GM15510 (cell line): ENCODE results near the gene VPS54.

Experiments
- POLR2A ChIP-seq: IDR thresholded peaks from 3 replicates; pipeline ENCODE4 v1.6.1; 2011; ENCODE audit warnings: borderline replicate concordance; ENCODE audit not compliant: insufficient read length; ENCODE audit errors: extremely low read depth

VPS54 gene

DNA sequence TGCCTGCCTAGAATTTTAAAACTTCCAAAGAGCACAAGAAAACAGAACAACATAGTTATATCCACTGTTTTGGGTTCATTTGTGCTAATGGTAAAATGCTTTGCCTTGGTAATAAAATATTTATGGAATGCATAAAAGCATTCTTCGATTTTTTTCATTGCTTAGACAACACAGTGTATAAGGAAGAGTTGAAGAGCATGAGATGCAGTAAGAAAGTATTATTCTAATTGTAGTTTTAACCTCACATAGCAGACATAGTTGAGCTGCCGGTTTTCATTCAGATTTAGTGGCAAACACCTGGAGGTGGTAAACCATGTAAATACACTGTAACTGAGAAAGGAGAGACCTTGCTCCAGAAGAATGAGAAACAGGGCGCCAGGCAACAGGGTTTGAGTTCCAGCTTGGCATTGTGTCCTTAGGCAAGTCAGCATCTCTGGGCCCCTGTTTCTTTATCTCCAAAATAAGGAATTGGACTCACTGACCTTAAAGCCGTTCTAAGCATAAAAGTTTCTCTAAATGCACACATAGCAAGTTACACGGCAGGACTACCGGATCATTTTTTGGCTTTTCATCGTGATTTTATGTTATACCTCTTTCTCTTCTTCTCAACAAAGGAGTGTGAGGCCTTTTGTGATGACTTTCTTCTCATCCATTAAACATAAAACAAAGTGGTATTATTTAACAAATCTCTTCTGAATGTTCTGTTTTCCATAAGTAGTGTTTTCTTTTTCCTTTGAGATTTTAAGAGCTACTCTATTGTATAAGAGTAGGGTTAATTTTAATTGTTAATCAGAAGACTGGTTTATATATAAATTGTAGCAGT is 169.6 kb downstream of the VPS54 start:
- TF ChIP-seq POLR2A: no peak

GRCh38 chr2:63846487-63846886 is 172.7 kb downstream of the VPS54 start:
- no peak for TF ChIP-seq POLR2A

- TF ChIP-seq POLR2A: no peak
Observed at GRCh38 chr2:63845866-63846265, 173.4 kb downstream of the VPS54 start.

DNA sequence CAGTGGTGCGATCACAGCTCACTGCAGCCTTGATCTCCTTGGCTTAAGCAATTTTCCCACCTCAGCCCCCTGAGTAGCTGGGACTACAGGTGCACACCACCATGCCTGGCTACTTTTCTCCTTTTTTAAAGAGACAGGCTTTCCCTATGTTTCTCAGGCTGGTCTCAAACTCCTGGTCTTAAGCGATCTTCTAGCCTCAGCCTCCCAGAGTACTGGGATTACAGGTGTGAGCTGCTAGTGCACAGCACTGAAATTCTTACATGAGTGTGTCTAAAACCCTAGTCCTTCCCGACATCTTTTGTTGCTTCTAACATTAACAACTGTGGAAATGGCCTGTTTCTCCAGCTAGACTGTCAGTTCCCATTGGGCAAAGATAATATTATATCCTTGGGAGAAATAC is 174.6 kb downstream of the VPS54 start:
- no peak for TF ChIP-seq POLR2A

DNA sequence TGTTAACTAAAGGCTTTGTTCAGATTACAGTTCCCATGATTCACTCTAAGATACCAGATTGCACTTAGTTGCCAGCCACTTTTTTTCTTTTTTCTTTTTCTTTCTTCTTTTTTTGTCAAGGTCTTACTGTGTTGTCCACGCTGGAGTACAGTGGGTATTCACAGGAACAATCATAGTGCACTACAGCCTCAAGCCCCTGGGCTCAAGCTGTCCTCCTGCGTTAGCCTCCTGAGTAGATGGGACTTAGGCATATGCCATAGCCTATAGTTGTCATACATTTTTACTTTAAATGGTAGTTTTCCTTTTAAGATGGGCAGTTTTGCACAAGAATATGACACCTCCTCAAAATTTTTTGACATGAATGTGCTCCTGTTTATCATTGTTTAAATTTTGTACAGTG is 175.4 kb downstream of the VPS54 start:
- no peak for TF ChIP-seq POLR2A

GRCh38 chr2:63843093-63843492 is 176.1 kb downstream of the VPS54 start:
- no peak for TF ChIP-seq POLR2A

- TF ChIP-seq POLR2A: no peak
Observed at GRCh38 chr2:63842149-63843061, 176.8 kb downstream of the VPS54 start.
